Panc1 (cell line): ENCODE measurements around the gene HEMK1.

Source experiments
- CTCF ChIP-seq: fragments of 450-650 bp; IDR thresholded peaks from 2 replicates; pipeline ENCODE4 v1.5.1; 2017; ENCODE audit warnings: mild to moderate bottlenecking
- POLR2AphosphoS5 ChIP-seq: IDR thresholded peaks from 2 replicates; pipeline ENCODE4 v1.6.1; 2012; ENCODE audit warnings: mild to moderate bottlenecking, low read depth, low read length, moderate library complexity
- REST ChIP-seq, 2 experiments: IDR thresholded peaks; 2 replicates each; pipeline ENCODE4 v1.6.1; 2011 to 2012; ENCODE audit warnings: low read depth in 2 of 2, control low read depth in 1 of 2, low read length in 1 of 2, mild to moderate bottlenecking in 1 of 2, moderate library complexity in 1 of 2; ENCODE audit not compliant: insufficient read depth in 1 of 2

GRCh38 chr3:50575372-50575771 is 6.0 kb downstream of the HEMK1 start:
- TF ChIP-seq CTCF: no peak
- no peak for TF ChIP-seq POLR2AphosphoS5
- no peak for TF ChIP-seq REST (IDR thresholded peaks at IDR 0.05; ENCODE audit: insufficient read depth in 1 of 2, low read depth in 2 of 2, low read length in 1 of 2)
